Measurements from ENCODE around the gene MOXD1. TPM values are rescaled to one million over a fixed set of nuclear protein-coding genes. Genes with fewer than 3 reads are reported as not detected.

Gene MOXD1
- 1 to 10 TPM in 3 of 4 donors, under 1 TPM in 1; 0.45 to 5.3 (median 2.2) TPM for polyA plus RNA-seq
- long read RNA-seq, donor 1, partial matches to known transcripts = 0 of 5 reads
- long read RNA-seq, donor 1, other reads (novel, unspliced or antisense) = 0 of 5 reads
- long read RNA-seq, donor 2, partial matches to known transcripts = 0 of 2 reads
- long read RNA-seq, donor 2, other reads (novel, unspliced or antisense) = 0 of 2 reads
- long read RNA-seq, donor 3, partial matches to known transcripts = 0 of 1 reads
- long read RNA-seq, donor 3, other reads (novel, unspliced or antisense) = 0 of 1 reads
- long read RNA-seq, donor 4 = 0 reads
- long read RNA-seq, donor 5 = 0 reads
- long read RNA-seq, donor 6, partial matches to known transcripts = 0 of 2 reads
- long read RNA-seq, donor 6, other reads (novel, unspliced or antisense) = 0 of 2 reads
- long read RNA-seq, donor 7, transcript MOXD1-202 (12 exons, 3,059 nt) = major isoform, 12 of 20 reads
- long read RNA-seq, donor 7, partial matches to known transcripts = 7 of 20 reads
- long read RNA-seq, donor 7, other reads (novel, unspliced or antisense) = 0 of 20 reads
- long read RNA-seq, donor 8 = 0 reads
- long read RNA-seq, donor 9, partial matches to known transcripts = 0 of 1 reads
- long read RNA-seq, donor 9, other reads (novel, unspliced or antisense) = 0 of 1 reads
- long read RNA-seq, donor 10, transcript MOXD1-202 (12 exons, 3,059 nt) = major isoform, 6 of 13 reads
- long read RNA-seq, donor 10, partial matches to known transcripts = 6 of 13 reads
- long read RNA-seq, donor 10, other reads (novel, unspliced or antisense) = 0 of 13 reads

- Histone ChIP-seq H3K36me3 (ENCODE audit: control insufficient read depth in 3 of 3, insufficient read depth in 2 of 3, low read depth in 1 of 3, low read length in 3 of 3) (no peaks in the 10 kb centered on the region), H3K9me3 (ENCODE audit: control insufficient read depth in 2 of 2, insufficient read depth in 1 of 2, low read depth in 1 of 2, low read length in 1 of 2) (no peaks in the 10 kb centered on the region), H3K4me1 (ENCODE audit: control insufficient read depth in 3 of 3, insufficient read depth in 2 of 3, low read depth in 1 of 3, low read length in 2 of 3) (peaks cover 0 to 4% (median 0%) of the 10 kb centered on the region in 3 donors), H3K27me3 (ENCODE audit: control insufficient read depth in 3 of 3, insufficient read depth in 3 of 3, low read length in 3 of 3) (peaks cover 0 to 43% (median 9%) of the 10 kb centered on the region in 3 donors), H3K4me3 (ENCODE audit: low read depth in 1 of 3, low read length in 3 of 3) (peak within 1 kb of the TSS; percentile 50 to 60 (median 53)), H3K27ac (ENCODE audit: low read depth in 1 of 3, low read length in 2 of 3) (peak within 1 kb of the TSS in 1 of 3 donors; percentile 27)
- WGBS, 3 donors = 1 to 2% (median 2%) methylated on average over 79 to 87 of the region's 87 CpGs
- FAIRE-seq (no peak), DNase-seq (peak; percentile 22 to 58)
Observed at GRCh38 chr6:132400883-132401617, at the start of gene MOXD1. Gene MOXD1 (minus strand): TSS chr6:132401475. CDS start chr6:132401426, 49 bp downstream.

DNA sequence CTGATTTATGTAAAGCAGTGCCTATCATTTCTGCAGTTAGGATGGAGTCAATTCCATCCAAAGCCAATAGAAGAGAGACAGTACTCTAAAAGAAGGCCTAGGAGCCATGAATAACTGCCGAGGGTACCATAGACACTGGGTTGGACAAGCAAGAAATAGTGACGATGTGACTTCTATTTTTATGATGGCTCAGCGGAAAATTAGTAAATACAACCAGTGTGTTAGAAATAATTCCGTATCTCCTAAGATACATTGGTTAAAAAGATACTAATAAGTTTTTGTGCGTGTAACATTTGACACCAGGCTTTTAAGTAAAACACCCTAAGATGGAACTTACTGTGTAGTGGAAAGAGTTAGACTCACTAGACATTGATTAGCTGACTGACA lies 45.6 kb upstream of the MOXD1 start:
- H3K9me3 ChIP-seq (ENCODE audit: control insufficient read depth in 2 of 2, insufficient read depth in 1 of 2, low read depth in 1 of 2, low read length in 1 of 2) = peaks cover 0 to 4% of the 10 kb centered on the region in 2 donors
- H3K36me3 ChIP-seq (ENCODE audit: control insufficient read depth in 3 of 3, insufficient read depth in 2 of 3, low read depth in 1 of 3, low read length in 3 of 3) = peaks cover 0 to 4% (median 2%) of the 10 kb centered on the region in 3 donors
- FAIRE-seq (no peak), DNase-seq (no peak)
- 97 to 98% (median 97%) methylated on average over 5 of the region's 5 CpGs for WGBS, 3 donors
- no peaks in the 10 kb centered on the region for H3K4me1 ChIP-seq (ENCODE audit: control insufficient read depth in 3 of 3, insufficient read depth in 2 of 3, low read depth in 1 of 3, low read length in 2 of 3)
- no peak overlapping the region for H3K4me3 ChIP-seq (ENCODE audit: low read depth in 1 of 3, low read length in 3 of 3)
- H3K27ac ChIP-seq (ENCODE audit: low read depth in 1 of 3, low read length in 2 of 3) = no peak overlapping the region
- no peaks in the 10 kb centered on the region for H3K27me3 ChIP-seq (ENCODE audit: control insufficient read depth in 3 of 3, insufficient read depth in 3 of 3, low read length in 3 of 3)

DNA sequence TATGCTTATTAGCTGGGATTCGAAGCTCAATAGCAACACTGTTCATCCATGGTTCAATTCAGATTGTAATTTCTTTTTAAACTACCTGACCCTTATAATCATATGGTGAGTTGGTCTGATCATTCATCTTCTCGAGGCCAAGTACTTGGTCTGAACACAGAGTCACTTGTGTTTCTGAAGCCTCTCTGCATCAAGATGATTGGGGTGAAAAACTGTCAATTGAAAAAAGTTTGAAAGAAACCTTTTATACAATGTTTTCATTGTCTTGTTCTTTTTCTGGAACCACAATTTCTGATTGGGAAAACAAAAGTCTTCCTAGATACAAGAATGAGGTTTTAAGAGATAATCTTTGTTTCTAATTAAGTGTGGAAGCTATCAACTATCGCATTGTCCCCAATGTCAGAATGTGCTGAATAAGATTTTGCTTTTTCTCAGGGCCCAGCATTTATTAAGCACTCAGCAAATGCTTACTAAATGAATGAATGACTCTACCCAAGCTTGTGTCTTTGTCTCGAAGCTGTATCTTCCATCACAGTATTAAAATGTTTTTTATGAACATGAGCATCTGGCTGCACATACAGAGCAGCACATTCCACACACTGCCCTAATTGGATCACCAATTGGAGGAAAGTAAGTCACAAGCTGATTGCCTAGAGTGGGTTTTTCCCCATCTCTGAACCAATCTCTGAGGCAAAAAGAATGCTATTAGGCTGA lies 45.0 kb upstream of the MOXD1 start:
- Histone ChIP-seq H3K27ac (ENCODE audit: low read depth in 1 of 3, low read length in 2 of 3) (no peak overlapping the region), H3K4me1 (ENCODE audit: control insufficient read depth in 3 of 3, insufficient read depth in 2 of 3, low read depth in 1 of 3, low read length in 2 of 3) (no peaks in the 10 kb centered on the region), H3K27me3 (ENCODE audit: control insufficient read depth in 3 of 3, insufficient read depth in 3 of 3, low read length in 3 of 3) (no peaks in the 10 kb centered on the region), H3K4me3 (ENCODE audit: low read depth in 1 of 3, low read length in 3 of 3) (no peak overlapping the region), H3K9me3 (ENCODE audit: control insufficient read depth in 2 of 2, insufficient read depth in 1 of 2, low read depth in 1 of 2, low read length in 1 of 2) (peaks cover 0 to 4% of the 10 kb centered on the region in 2 donors), H3K36me3 (ENCODE audit: control insufficient read depth in 3 of 3, insufficient read depth in 2 of 3, low read depth in 1 of 3, low read length in 3 of 3) (peaks cover 0 to 4% (median 2%) of the 10 kb centered on the region in 3 donors)
- FAIRE-seq (no peak), DNase-seq (no peak)
- WGBS, 3 donors = 85 to 92% (median 88%) methylated on average over 4 of the region's 4 CpGs

DNA sequence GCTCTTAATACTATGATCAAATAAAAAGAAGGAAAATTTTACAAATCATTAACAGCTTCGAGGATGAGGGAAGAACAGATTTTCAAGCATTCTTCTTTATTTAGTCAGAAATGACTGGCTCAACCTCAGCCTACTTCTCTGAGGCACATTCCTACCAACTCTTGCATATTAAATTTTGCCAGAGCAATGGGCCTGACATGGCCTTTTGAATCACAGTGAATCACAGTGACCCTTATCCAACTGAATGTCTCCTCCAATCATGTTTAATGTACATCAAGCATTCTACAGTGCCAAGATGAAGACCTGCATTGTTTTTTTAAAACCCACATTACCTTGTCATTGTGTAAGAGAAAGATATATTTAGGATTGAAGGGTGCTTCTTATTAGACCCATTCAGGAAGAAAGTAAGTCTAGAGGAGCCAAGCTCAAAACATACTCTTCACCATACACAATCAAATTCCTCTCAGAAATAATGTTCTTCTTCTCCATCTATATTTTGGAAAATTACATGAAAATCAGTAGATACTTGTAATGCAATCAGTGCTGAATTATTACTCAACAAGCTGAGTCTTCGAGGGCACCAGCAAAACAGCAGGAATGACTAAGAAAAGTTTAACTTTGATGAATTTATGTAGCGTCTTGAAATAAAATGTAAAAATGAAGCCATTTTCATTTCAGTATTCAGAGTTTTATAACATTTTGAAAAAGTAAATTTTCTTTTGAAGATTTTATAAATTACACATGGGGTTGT lies 44.1 kb upstream of the MOXD1 start:
- FAIRE-seq (no peak), DNase-seq (no peak)
- Histone ChIP-seq H3K4me3 (ENCODE audit: low read depth in 1 of 3, low read length in 3 of 3) (no peak overlapping the region), H3K27ac (ENCODE audit: low read depth in 1 of 3, low read length in 2 of 3) (no peak overlapping the region), H3K4me1 (ENCODE audit: control insufficient read depth in 3 of 3, insufficient read depth in 2 of 3, low read depth in 1 of 3, low read length in 2 of 3) (no peaks in the 10 kb centered on the region), H3K36me3 (ENCODE audit: control insufficient read depth in 3 of 3, insufficient read depth in 2 of 3, low read depth in 1 of 3, low read length in 3 of 3) (peaks cover 0 to 2% (median 0%) of the 10 kb centered on the region in 3 donors), H3K9me3 (ENCODE audit: control insufficient read depth in 2 of 2, insufficient read depth in 1 of 2, low read depth in 1 of 2, low read length in 1 of 2) (peaks cover 0 to 4% of the 10 kb centered on the region in 2 donors), H3K27me3 (ENCODE audit: control insufficient read depth in 3 of 3, insufficient read depth in 3 of 3, low read length in 3 of 3) (no peaks in the 10 kb centered on the region)
- WGBS, 3 donors = 89 to 92% (median 89%) methylated on average over 3 of the region's 3 CpGs

DNA sequence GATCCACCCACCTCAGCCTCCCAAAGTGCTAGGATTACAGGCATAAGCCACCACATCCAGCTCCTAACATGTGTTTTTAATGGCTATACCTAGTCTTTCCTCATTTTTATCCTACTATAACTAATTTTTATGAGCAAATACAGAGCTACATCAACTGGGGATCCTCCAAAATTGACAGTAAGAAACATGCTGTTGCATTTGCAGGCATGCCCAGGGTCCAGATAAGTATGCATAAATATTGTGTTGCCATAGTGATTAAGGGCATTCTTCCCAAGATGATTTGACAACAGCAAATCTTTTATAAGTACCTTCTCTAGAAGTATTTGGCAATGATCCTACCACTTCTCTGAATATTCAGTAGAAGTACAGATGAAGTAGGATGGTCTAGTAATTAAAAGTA lies 41.9 kb upstream of the MOXD1 start:
- no peaks in the 10 kb centered on the region for H3K27me3 ChIP-seq (ENCODE audit: control insufficient read depth in 3 of 3, insufficient read depth in 3 of 3, low read length in 3 of 3)
- H3K27ac ChIP-seq (ENCODE audit: low read depth in 1 of 3, low read length in 2 of 3) = no peak overlapping the region
- no peaks in the 10 kb centered on the region for H3K36me3 ChIP-seq (ENCODE audit: control insufficient read depth in 3 of 3, insufficient read depth in 2 of 3, low read depth in 1 of 3, low read length in 3 of 3)
- peaks cover 0 to 4% of the 10 kb centered on the region in 2 donors for H3K9me3 ChIP-seq (ENCODE audit: control insufficient read depth in 2 of 2, insufficient read depth in 1 of 2, low read depth in 1 of 2, low read length in 1 of 2)
- H3K4me1 ChIP-seq (ENCODE audit: control insufficient read depth in 3 of 3, insufficient read depth in 2 of 3, low read depth in 1 of 3, low read length in 2 of 3) = no peaks in the 10 kb centered on the region
- DNase-seq (no peak), FAIRE-seq (no peak)
- no peak overlapping the region for H3K4me3 ChIP-seq (ENCODE audit: low read depth in 1 of 3, low read length in 3 of 3)

DNA sequence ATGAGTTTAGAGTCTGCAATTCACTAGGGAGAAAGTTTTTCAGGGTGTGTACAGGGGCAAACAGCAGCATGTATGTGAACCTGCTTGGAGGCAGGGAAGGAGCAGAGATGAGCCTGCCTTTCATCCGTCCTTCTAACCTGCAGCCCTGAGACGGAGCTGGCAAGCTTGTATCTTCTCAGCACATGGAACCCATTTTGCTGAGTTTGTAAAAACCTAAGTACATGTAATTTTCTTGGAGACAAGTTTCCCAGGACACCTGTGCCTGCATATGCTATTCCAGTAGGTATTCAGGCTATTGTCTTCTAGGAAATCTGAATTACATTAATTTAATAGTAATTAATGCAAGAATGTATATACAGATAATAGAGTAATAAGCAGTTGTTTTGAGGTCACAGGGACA lies 28.8 kb upstream of the MOXD1 start:
- no peak for FAIRE-seq
- no peak overlapping the region for H3K27ac ChIP-seq (ENCODE audit: low read depth in 1 of 3, low read length in 2 of 3)
- WGBS, 3 donors = 72 to 92% (median 78%) methylated on average over 2 of the region's 2 CpGs

DNA sequence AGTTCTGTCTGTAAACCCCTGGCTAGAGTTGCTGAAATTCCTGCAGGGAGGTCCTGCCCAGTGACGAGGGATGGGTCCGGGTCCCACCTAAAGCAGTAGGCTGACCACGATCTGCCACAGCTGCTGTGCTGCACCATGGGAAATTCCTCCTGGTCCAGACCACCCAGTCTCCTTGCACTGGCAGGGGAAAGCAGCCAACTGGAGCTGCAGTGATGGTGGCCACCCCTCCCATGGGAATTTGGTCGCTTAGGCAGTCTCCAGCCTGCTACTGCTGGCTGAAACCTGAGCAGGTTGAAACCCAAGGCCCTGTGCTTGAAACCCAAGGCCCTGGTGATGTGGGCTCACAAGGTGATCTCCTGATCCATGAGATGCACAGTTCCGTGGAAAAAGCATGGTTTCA lies 23.9 kb upstream of the MOXD1 start:
- 67 to 77% (median 70%) methylated on average over 5 of the region's 5 CpGs for WGBS, 3 donors
- Histone ChIP-seq H3K36me3 (ENCODE audit: control insufficient read depth in 3 of 3, insufficient read depth in 2 of 3, low read depth in 1 of 3, low read length in 3 of 3) (no peaks in the 10 kb centered on the region), H3K4me3 (ENCODE audit: low read depth in 1 of 3, low read length in 3 of 3) (no peak overlapping the region), H3K27me3 (ENCODE audit: control insufficient read depth in 3 of 3, insufficient read depth in 3 of 3, low read length in 3 of 3) (no peaks in the 10 kb centered on the region), H3K27ac (ENCODE audit: low read depth in 1 of 3, low read length in 2 of 3) (no peak overlapping the region), H3K4me1 (ENCODE audit: control insufficient read depth in 3 of 3, insufficient read depth in 2 of 3, low read depth in 1 of 3, low read length in 2 of 3) (no peaks in the 10 kb centered on the region), H3K9me3 (ENCODE audit: control insufficient read depth in 2 of 2, insufficient read depth in 1 of 2, low read depth in 1 of 2, low read length in 1 of 2) (no peaks in the 10 kb centered on the region)
- no peak for DNase-seq
- FAIRE-seq = no peak

More for the DNA sequence above, 28.8 kb upstream of the MOXD1 start:
- Histone ChIP-seq H3K9me3 (ENCODE audit: control insufficient read depth in 2 of 2, insufficient read depth in 1 of 2, low read depth in 1 of 2, low read length in 1 of 2) (no peaks in the 10 kb centered on the region), H3K36me3 (ENCODE audit: control insufficient read depth in 3 of 3, insufficient read depth in 2 of 3, low read depth in 1 of 3, low read length in 3 of 3) (no peaks in the 10 kb centered on the region), H3K4me1 (ENCODE audit: control insufficient read depth in 3 of 3, insufficient read depth in 2 of 3, low read depth in 1 of 3, low read length in 2 of 3) (no peaks in the 10 kb centered on the region), H3K4me3 (ENCODE audit: low read depth in 1 of 3, low read length in 3 of 3) (no peak overlapping the region), H3K27me3 (ENCODE audit: control insufficient read depth in 3 of 3, insufficient read depth in 3 of 3, low read length in 3 of 3) (peaks cover 0 to 3% (median 0%) of the 10 kb centered on the region in 3 donors)
- no peak for DNase-seq
